Testis (tissue), 3 donors: ENCODE results near the gene CCDC93. TPM values are rescaled to one million over a fixed set of nuclear protein-coding genes. Genes with fewer than 3 reads are reported as not detected.

Experiments used
- DNase-seq: peaks from one replicate; pipeline ENCODE4 v3.0.0-alpha.2; 2019
- H3K27ac ChIP-seq, 2 donors: fragments of 200-600 bp; sonication (generic); one replicate each; pipeline ENCODE4 v1.5.1; 2019
- H3K27me3 ChIP-seq: fragments of 200-600 bp; sonication (generic); one replicate; pipeline ENCODE4 v1.5.1; 2019
- H3K36me3 ChIP-seq: fragments of 200-600 bp; sonication (generic); one replicate; pipeline ENCODE4 v1.5.1; 2017; ENCODE audit warnings: low read depth; ENCODE audit errors: missing control alignments
- H3K4me1 ChIP-seq: fragments of 200-600 bp; sonication (generic); one replicate; pipeline ENCODE4 v1.5.1; 2019
- H3K4me3 ChIP-seq, 2 donors: fragments of 200-600 bp; sonication (generic); one replicate each; pipeline ENCODE4 v1.5.1; 2017 to 2019
- H3K9me3 ChIP-seq: fragments of 200-600 bp; sonication (generic); one replicate; pipeline ENCODE4 v1.5.1; 2017
- CTCF ChIP-seq, 3 experiments: fragments of 450-650 bp in 2 of 3; fragments of 200-600 bp in 1 of 3; sonication (generic) in 1 of 3; IDR thresholded peaks; one replicate each; pipeline ENCODE4 v1.5.1; 2016 to 2019; ENCODE audit warnings: antibody characterized with exemption in 3 of 3, mild to moderate bottlenecking in 2 of 3, moderate library complexity in 1 of 3
- POLR2A ChIP-seq: fragments of 450-650 bp; IDR thresholded peaks from one replicate; pipeline ENCODE4 v1.6.1; 2017; ENCODE audit warnings: antibody characterized with exemption, mild to moderate bottlenecking, moderate library complexity
- WGBS, 2 donors: methylation state at CpG; one replicate each; pipeline ENCODE4 v1.1.5; 2018; 5-methylcytosine and 5-hydroxymethylcytosine counted together
- intact Hi-C: fragments of 100-400 bp; cut with DNase I; formaldehyde crosslinking; loops from one replicate; pipeline ENCODE4 v1.15.1; 2023; ENCODE audit warnings: low total_unique reads
- polyA plus RNA-seq: library from polyadenylated mRNA; stranded (reverse); fragments of 350-450 nt; fragmentation: Illumina TruSeq; extraction: RNeasy Lipid Tissue Mini Kit (QIAGEN cat#74804); gene quantifications from one replicate; pipeline ENCODE4 v1.2.3, GENCODE V29; 2014; ENCODE audit warnings: low read depth, low replicate concordance; ENCODE audit not compliant: insufficient read depth
- total RNA-seq, 2 donors: library from RNA; depleted of rRNA; stranded (reverse); fragments of >200 nt; gene quantifications; one replicate each; pipeline ENCODE4 v1.2.3, GENCODE V29; 2016

The CCDC93 gene
- total and polyA plus RNA-seq, 3 donors from 2014 or later, result 44.4 to 82.3 (median 61.6) TPM

DNA sequence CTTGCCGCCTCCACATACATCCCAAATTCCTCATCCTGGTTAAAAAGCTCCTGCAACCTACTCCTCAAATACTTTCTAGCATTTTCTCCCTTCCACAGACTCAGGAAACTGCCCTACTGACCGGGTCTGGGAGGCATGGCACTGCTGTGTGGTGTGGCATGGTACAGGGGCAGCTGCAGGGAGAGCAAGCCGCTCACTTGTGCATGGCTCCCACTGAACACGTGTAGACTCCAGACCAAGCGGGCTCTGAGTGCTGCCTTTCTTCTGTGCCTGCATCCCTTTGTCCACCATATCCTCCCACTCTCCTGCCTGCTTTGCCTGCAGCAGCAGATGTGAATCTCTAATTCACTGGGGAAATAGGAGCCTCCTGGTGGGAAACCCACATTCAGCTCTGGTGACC lies 72.2 kb downstream of the CCDC93 start:
- DNase-seq, result no peak
- TF ChIP-seq CTCF (IDR thresholded peaks at IDR 0.05) (no peak), POLR2A (no peak)
- H3K4me3 ChIP-seq, result no peak overlapping the region
- H3K4me1 ChIP-seq, result peaks cover 5% of the 10 kb centered on the region
- WGBS, 2 donors, result 91 to 97% methylated on average over 5 of the region's 5 CpGs
- H3K36me3 ChIP-seq, result no peaks in the 10 kb centered on the region
- no peaks in the 10 kb centered on the region for H3K27me3 ChIP-seq
- H3K27ac ChIP-seq, result no peak overlapping the region
- intact Hi-C loops, result no loop called here
- no peaks in the 10 kb centered on the region for H3K9me3 ChIP-seq

DNA sequence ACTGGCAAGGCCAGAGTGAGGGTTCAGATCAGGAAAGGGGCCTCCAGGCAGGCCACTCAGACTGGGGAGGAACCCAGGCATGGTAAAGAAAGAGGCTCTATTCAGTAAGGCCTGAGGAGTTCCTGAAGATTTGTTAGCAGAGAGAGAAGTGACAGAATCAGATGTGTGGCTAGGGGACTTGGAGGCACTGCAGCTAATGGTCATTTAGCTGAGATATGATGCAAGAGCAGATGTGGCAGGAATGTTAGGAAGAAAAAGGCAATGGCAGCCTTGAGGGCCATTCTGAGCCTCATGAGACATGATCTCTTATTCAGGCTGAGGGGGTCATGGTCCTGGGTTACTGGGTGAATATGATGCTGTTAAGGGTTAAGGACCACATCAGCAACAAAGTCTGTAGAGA lies 73.4 kb downstream of the CCDC93 start:
- Histone ChIP-seq H3K36me3 (no peaks in the 10 kb centered on the region), H3K4me1 (peaks cover 8% of the 10 kb centered on the region), H3K9me3 (no peaks in the 10 kb centered on the region), H3K4me3 (no peak overlapping the region), H3K27me3 (no peaks in the 10 kb centered on the region), H3K27ac (no peak overlapping the region)
- intact Hi-C loops, result no loop called here
- TF ChIP-seq POLR2A (no peak), CTCF (IDR thresholded peaks at IDR 0.05) (no peak)
- no peak for DNase-seq

DNA sequence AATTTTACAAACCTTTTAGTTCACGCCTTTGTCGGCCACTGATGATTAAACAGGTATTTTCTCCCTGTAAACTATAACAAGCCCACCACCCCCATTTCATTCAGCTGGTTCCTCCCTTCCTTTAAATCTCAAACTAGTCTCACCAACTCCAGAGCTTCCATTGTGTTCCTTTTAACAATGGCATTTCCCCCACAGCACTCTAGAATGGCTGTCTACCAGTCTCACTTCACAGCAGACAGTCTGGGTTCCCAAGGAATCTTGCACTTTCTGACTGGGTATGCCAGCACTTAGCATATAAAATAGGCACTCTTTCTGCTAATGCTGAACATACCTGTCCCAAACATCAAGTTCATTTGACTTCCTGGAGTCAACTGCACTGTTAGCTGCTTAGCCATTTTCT lies 75.3 kb downstream of the CCDC93 start:
- no peaks in the 10 kb centered on the region for H3K9me3 ChIP-seq
- H3K4me1 ChIP-seq, result peaks cover 8% of the 10 kb centered on the region
- WGBS, 2 donors, result 90 to 96% methylated on average over 2 of the region's 2 CpGs
- H3K36me3 ChIP-seq, result no peaks in the 10 kb centered on the region
- H3K27me3 ChIP-seq, result no peaks in the 10 kb centered on the region
- no peak for DNase-seq
- intact Hi-C loops, result no loop called here
- H3K4me3 ChIP-seq, result no peak overlapping the region
- TF ChIP-seq POLR2A (no peak), CTCF (IDR thresholded peaks at IDR 0.05) (no peak)
- no peak overlapping the region for H3K27ac ChIP-seq

DNA sequence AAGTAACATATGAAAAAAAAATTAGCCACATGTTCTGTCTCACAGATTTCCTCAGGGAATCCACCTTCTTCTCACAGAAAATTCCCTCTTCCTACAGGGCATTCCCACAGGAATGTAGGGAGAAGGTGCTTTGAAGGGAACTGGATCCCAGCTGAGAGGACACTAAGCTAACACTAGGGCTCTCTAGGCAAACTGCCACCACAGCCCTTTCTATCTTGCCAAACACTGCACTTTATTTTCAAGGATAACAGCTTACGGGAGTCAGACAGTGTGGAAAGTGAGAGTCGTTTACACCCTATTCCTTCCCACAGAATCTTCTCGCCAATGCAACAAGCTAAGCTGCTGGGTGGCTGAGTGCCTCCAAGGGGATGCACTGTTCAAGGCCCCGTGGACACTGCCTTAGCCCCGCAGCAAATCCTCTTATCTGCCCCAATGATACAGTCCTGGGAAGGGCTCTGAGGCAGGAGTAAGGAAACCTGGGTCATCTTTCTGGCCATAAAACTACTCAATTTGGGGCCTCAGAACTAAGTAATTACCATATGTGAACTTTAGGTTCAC lies 76.9 kb downstream of the CCDC93 start:
- 30 to 75% methylated on average over 5 of the region's 5 CpGs for WGBS, 2 donors
- Histone ChIP-seq H3K4me3 (no peak overlapping the region), H3K4me1 (peaks cover 8% of the 10 kb centered on the region), H3K27ac (no peak overlapping the region), H3K9me3 (no peaks in the 10 kb centered on the region), H3K36me3 (no peaks in the 10 kb centered on the region), H3K27me3 (no peaks in the 10 kb centered on the region)
- TF ChIP-seq CTCF (IDR thresholded peaks at IDR 0.05), result no peak
- no peak for TF ChIP-seq POLR2A
- peak; percentile 58 for DNase-seq
- intact Hi-C loops, result no loop called here

GRCh38 chr2:117935954-117936353 lies 77.9 kb downstream of the CCDC93 start:
- TF ChIP-seq CTCF (IDR thresholded peaks at IDR 0.05) (no peak), POLR2A (no peak)
- no peaks in the 10 kb centered on the region for H3K36me3 ChIP-seq

More at GRCh38 chr2:117935954-117936353, 77.9 kb downstream of the CCDC93 start:
- WGBS, 2 donors, result 0% methylated on average over 1 of the region's 1 CpG
- H3K4me1 ChIP-seq, result peaks cover 8% of the 10 kb centered on the region
- H3K4me3 ChIP-seq, result no peak overlapping the region
- no peak overlapping the region for H3K27ac ChIP-seq
- intact Hi-C loops, result no loop called here
- DNase-seq, result no peak
- H3K9me3 ChIP-seq, result no peaks in the 10 kb centered on the region
- H3K27me3 ChIP-seq, result no peaks in the 10 kb centered on the region
